Duodenal mucosa (tissue), 2 donors: ENCODE data around the gene OR4K2.

Experiments used
- H3K27ac ChIP-seq: one replicate; pipeline ENCODE4 v1.7.0; 2013; ENCODE audit warnings: low read depth, low read length
- H3K27me3 ChIP-seq, 2 donors: one replicate each; pipeline ENCODE4 v1.7.0; 2013; ENCODE audit warnings: low read length in 2 of 2, control low read depth in 1 of 2; ENCODE audit not compliant: insufficient read depth in 2 of 2, control insufficient read depth in 1 of 2
- H3K36me3 ChIP-seq, 2 donors: one replicate each; pipeline ENCODE4 v1.7.0; 2013; ENCODE audit warnings: low read length in 2 of 2, control low read depth in 1 of 2; ENCODE audit not compliant: insufficient read depth in 2 of 2, control insufficient read depth in 1 of 2
- H3K4me1 ChIP-seq, 2 donors: one replicate each; pipeline ENCODE4 v1.7.0; 2013; ENCODE audit warnings: low read length in 2 of 2, control low read depth in 1 of 2; ENCODE audit not compliant: insufficient read depth in 2 of 2, control insufficient read depth in 1 of 2
- H3K4me3 ChIP-seq, 2 donors: one replicate each; pipeline ENCODE4 v1.7.0; 2013; ENCODE audit warnings: low read length in 2 of 2, low read depth in 1 of 2
- H3K9ac ChIP-seq, 2 donors: one replicate each; pipeline ENCODE4 v1.7.0; 2013; ENCODE audit warnings: low read length in 2 of 2, low read depth in 1 of 2
- H3K9me3 ChIP-seq, 2 donors: one replicate each; pipeline ENCODE4 v1.7.0; 2013; ENCODE audit warnings: low read length in 2 of 2, control low read depth in 1 of 2; ENCODE audit not compliant: control insufficient read depth in 1 of 2

OR4K2 gene

DNA sequence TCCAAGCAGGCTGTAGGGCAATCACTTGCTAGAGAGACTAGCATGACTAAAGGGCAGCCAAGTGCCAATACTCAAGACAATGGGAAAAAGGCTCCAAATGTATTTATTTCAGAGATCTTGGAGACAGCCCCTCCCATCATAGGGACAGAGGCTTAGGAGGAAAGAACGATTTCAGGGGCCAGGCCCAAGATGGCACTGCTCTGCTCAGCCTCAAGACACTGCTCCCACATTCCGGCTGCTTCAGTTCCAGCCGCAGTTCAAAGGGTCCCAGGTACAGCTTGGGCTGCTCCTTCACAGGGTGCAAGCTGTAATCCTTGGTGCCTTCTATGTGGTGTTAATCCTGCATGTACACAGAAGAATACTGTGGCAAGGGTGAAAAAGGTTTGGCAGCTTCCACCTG lies 26.1 kb downstream of the OR4K2 start:
- H3K27me3 ChIP-seq = no peaks in the 10 kb centered on the region
- peaks cover 6 to 22% of the 10 kb centered on the region in 2 donors for H3K9me3 ChIP-seq
- no peak overlapping the region for H3K4me3 ChIP-seq
- H3K4me1 ChIP-seq = no peaks in the 10 kb centered on the region
- H3K36me3 ChIP-seq = no peaks in the 10 kb centered on the region
- H3K27ac ChIP-seq = no peak overlapping the region
- no peak overlapping the region for H3K9ac ChIP-seq

GRCh38 chr14:19902409-19902808 lies 27.5 kb downstream of the OR4K2 start:
- H3K4me3 ChIP-seq = no peak overlapping the region
- peaks cover 6 to 13% of the 10 kb centered on the region in 2 donors for H3K9me3 ChIP-seq
- H3K36me3 ChIP-seq = no peaks in the 10 kb centered on the region
- H3K4me1 ChIP-seq = no peaks in the 10 kb centered on the region
- no peaks in the 10 kb centered on the region for H3K27me3 ChIP-seq
- no peak overlapping the region for H3K27ac ChIP-seq
- H3K9ac ChIP-seq = no peak overlapping the region

DNA sequence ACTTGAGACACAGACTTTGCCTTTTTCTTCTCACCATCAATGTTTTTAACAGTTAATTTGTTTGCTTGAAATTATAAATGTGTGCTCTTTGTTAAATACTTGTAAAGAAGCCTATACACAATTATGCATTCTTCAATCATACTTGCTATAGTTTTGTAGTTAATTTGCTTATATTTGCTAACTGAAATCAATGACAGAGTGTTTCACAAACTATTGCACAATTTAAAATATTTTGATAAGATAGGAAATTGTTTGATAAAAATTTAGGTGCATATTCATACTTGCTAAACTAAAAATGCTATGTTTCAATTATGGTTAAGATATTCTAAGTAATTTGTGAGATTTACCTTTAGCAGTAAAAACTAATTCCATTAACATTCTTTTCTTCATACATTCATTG lies 31.7 kb downstream of the OR4K2 start:
- H3K27me3 ChIP-seq = no peaks in the 10 kb centered on the region
- H3K36me3 ChIP-seq = no peaks in the 10 kb centered on the region
- no peak overlapping the region for H3K9ac ChIP-seq
- no peak overlapping the region for H3K4me3 ChIP-seq
- H3K4me1 ChIP-seq = no peaks in the 10 kb centered on the region
- H3K9me3 ChIP-seq = peaks cover 0 to under 1% of the 10 kb centered on the region in 2 donors
- no peak overlapping the region for H3K27ac ChIP-seq

DNA sequence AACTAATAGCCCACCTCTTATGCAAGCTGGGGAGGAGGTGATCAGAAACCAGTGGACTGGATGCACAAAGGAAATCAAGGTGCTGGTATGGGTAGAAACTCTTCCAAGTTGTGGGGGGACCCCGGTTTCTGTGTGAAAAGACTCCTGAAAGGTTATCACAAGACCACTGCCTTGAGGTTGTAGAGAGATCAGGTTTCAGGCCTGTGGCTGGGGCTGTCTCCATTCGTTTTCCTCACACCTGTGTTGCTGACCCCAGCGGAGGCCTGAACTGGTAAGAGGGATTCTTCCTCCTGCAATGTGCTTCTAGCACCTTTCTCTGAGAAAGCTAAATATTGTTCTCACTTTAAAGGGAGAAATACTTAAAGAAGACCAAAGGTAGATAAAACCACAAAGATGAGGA lies 36.2 kb downstream of the OR4K2 start:
- Histone ChIP-seq H3K4me1 (no peaks in the 10 kb centered on the region), H3K27ac (no peak overlapping the region), H3K9me3 (no peaks in the 10 kb centered on the region), H3K9ac (no peak overlapping the region), H3K4me3 (no peak overlapping the region), H3K27me3 (no peaks in the 10 kb centered on the region), H3K36me3 (no peaks in the 10 kb centered on the region)

DNA sequence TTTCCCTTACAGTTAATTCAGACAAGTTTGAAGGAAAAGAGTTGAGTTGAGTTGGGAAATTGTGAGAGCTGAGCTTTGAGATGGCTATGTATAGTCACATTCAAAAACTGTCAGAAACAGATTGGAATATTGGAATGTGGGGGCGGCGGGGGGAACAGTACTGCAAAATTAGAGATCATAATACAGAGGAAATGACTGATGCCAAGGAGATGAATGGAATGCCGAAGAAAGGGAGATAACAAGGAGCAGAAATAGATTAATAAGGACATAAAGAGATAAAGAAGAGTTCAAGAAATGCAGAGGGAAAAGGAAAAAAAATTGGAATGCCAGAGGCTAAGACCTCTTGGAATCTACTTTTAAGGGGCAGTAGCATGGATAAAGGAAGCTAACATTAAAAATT lies 42.3 kb downstream of the OR4K2 start:
- H3K27me3 ChIP-seq = no peaks in the 10 kb centered on the region
- H3K9me3 ChIP-seq = no peaks in the 10 kb centered on the region
- H3K36me3 ChIP-seq = no peaks in the 10 kb centered on the region
- no peaks in the 10 kb centered on the region for H3K4me1 ChIP-seq
- no peak overlapping the region for H3K9ac ChIP-seq
- H3K27ac ChIP-seq = no peak overlapping the region
- H3K4me3 ChIP-seq = no peak overlapping the region

- Histone ChIP-seq H3K27me3 (no peaks in the 10 kb centered on the region), H3K9ac (no peak overlapping the region), H3K9me3 (no peaks in the 10 kb centered on the region), H3K4me3 (no peak overlapping the region), H3K36me3 (no peaks in the 10 kb centered on the region), H3K27ac (no peak overlapping the region), H3K4me1 (no peaks in the 10 kb centered on the region)
Measured at GRCh38 chr14:19917955-19918518, 43.1 kb downstream of the OR4K2 start.

- no peak overlapping the region for H3K4me3 ChIP-seq
- no peak overlapping the region for H3K9ac ChIP-seq
- H3K9me3 ChIP-seq = no peaks in the 10 kb centered on the region
- no peaks in the 10 kb centered on the region for H3K27me3 ChIP-seq
- H3K4me1 ChIP-seq = no peaks in the 10 kb centered on the region
- H3K36me3 ChIP-seq = no peaks in the 10 kb centered on the region
- H3K27ac ChIP-seq = no peak overlapping the region
Measured at GRCh38 chr14:19918553-19919264, 43.8 kb downstream of the OR4K2 start.

DNA sequence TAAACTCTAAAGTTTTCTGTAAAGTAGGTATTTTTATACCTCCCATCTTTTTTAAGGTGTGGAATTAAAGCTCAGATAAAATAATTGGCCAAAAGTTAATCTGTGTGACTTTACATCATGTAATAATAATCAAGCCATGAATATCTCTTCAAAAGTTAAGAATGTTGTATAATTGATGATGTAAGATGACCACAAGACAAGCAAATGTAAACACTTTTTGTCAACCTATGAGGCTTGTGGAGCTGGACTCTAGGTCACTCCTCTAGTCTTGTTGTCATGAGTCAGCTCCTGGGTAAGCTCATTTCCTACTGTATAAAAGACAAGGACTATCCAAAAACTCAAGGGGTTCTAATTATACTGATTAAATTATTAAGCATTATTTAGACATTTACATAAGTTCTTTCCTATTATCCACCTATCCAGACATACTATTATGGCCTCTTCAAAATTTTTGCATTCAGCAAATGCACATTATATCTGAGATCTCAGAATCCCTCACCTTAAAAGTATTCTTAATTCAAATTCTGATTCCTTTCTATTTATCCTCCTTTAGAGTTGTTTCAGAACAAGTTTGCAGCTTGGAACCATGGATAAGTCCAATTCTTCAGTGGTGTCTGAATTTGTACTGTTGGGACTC lies 45.2 kb downstream of the OR4K2 start, which contains the start of gene OR4K5:
OR4K5 (plus strand) TSS at position 587 of the 637 bp plus-strand sequence; CDS start at position 587, 0 bp downstream.
- no peaks in the 10 kb centered on the region for H3K36me3 ChIP-seq
- no peak within 1 kb of the TSS for H3K4me3 ChIP-seq
- H3K9ac ChIP-seq = no peak within 1 kb of the TSS
- H3K4me1 ChIP-seq = no peaks in the 10 kb centered on the region
- H3K27ac ChIP-seq = no peak within 1 kb of the TSS
- H3K27me3 ChIP-seq = no peaks in the 10 kb centered on the region
- H3K9me3 ChIP-seq = no peaks in the 10 kb centered on the region

GRCh38 chr14:19930617-19931016 lies 55.7 kb downstream of the OR4K2 start, which contains the start of gene OR4K1:
TSS of gene OR4K1 (plus strand) at chr14:19930917. CDS start at chr14:19935667, 4,750 bp downstream.
- no peaks in the 10 kb centered on the region for H3K36me3 ChIP-seq
- H3K9ac ChIP-seq = no peak within 1 kb of the TSS
- H3K4me3 ChIP-seq = no peak within 1 kb of the TSS
- no peaks in the 10 kb centered on the region for H3K27me3 ChIP-seq
- H3K27ac ChIP-seq = no peak within 1 kb of the TSS
- H3K4me1 ChIP-seq = no peaks in the 10 kb centered on the region
- peaks cover 5 to 11% of the 10 kb centered on the region in 2 donors for H3K9me3 ChIP-seq
